ENCODE data around the gene PAGE4.
A peak's percentile ranks its signal among the peaks of the same experiment; 100 is the strongest.

Gene PAGE4

DNA sequence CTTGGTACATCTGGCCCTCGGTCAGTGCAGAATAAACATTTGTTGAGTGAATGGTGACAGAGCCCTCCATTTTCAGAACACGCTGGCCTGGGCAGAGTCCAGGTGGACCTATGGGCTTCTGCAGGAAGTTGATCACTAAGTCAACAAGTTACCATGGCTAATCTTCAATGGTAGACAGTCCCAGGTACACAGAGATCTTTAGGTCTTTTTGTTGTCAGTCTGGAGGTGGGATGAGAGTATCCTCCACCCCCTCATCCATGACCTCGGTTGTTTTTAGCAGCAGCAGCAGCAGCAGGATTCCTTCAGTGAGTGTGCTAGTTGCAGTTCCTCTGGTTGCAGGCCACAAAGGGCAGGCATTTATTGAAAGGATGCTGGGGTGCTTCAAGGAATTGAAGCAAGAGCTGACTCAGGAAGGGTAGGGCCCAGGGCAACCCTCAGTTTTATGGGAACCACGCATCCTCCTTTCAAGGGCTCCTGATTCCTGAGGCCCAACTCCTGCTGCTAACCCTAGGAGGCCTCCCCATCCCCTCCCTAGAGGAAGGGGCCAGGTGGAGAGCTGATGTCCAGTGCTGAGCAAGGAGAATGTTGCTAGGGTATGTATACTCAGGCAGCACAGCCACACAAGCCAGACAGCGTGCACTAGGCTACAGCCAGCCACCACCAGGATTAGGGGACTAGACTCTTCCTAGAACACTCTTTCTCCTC, 48.4 kb downstream of the PAGE4 start:
- no peak for DNase-seq

DNA sequence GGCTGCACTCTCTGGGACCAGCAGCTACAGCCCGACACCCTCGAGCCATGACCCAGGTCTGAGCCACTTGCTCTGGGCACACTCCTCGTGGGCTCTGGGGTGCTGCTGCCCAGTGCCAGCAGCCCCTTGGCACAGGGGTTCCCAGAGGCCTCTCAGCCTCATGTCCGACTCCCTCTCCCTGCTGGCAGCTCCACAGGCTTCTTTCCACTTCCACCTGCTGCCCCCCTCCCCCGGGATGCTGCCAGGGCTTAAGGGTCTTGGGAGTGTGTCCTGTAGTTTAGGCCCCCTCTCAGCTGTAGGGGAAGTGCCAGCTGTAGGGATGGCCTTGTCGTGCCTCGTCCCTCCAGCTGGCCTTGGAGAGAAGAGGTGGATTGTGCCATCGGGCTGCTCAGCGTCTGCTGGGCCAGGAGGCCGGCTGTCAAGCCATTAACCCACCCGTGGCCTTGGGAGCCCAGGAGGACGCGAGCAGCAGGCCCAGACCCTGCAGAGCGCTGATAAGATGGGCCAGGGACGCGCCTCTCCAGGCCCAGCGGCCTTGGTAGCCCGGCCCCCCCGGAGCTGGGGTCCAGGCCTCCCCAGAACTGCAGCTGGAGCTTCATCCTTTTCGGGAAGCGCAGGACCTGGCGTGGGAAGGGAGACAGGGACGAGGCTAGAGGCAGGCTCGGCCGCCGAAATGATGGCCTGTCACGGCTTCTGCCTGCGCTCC, 49.2 kb downstream of the PAGE4 start:
- no peak for DNase-seq

DNA sequence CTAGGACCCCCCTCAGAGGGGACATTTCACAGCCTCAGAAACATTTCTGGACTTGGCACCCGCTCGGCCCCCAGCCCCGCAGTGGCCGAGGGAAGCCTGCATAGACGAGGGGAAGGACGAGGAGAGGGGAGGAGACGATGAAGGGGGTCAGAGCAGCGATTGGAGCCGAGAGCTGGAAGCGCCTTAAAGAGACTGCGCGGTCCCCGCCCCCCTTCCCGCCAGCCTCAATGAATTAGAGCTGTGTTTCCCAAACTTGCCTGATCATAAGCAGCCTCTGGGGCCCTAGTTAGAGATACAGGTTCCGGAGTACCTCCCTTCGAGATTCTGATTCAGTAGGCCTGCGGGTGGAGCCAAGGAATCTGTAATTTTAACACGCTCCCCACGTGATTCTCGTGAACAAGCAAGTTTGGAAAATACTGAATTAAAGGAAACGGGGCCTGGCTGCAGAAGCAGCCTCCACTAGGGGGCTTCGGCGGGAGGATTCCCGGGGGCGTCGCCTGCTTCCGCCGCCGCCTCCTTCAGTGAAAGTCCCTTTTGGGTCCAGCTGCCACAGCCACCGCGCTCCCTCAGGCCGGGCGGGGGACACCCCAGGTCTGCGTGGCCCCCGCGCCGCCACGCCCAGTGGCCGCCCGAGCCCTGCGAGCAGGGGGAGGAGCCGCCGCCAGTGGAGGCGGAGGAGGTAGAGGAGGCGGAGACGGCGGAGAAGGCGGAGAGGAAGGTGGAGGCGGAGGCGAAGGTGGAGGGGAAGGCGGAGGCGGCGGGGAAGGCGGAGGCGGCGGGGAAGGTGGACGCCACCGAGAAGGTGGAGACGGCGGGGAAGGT, 49.9 kb downstream of the PAGE4 start, which contains the start of gene USP27X:
TSS of gene USP27X (plus strand) at position 651 of the 822 bp plus-strand sequence. CDS start 824 bp downstream, outside the sequence.
- peak; percentile 39 to 44 for DNase-seq

DNA sequence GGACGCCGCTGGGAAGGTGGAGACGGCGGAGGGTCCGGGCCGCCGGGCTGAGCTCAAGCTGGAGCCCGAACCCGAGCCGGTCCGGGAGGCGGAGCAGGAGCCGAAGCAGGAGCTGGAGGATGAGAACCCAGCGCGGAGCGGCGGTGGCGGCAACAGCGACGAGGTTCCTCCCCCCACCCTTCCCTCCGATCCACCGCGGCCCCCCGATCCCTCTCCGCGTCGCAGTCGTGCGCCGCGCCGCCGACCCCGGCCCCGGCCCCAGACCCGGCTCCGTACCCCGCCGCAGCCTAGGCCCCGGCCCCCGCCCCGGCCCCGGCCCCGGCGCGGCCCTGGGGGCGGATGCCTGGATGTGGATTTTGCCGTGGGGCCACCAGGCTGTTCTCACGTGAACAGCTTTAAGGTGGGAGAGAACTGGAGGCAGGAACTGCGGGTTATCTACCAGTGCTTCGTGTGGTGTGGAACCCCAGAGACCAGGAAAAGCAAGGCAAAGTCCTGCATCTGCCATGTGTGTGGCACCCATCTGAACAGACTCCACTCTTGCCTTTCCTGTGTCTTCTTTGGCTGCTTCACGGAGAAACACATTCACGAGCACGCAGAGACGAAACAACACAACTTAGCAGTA, 50.7 kb downstream of the PAGE4 start:
- no peak for DNase-seq

DNA sequence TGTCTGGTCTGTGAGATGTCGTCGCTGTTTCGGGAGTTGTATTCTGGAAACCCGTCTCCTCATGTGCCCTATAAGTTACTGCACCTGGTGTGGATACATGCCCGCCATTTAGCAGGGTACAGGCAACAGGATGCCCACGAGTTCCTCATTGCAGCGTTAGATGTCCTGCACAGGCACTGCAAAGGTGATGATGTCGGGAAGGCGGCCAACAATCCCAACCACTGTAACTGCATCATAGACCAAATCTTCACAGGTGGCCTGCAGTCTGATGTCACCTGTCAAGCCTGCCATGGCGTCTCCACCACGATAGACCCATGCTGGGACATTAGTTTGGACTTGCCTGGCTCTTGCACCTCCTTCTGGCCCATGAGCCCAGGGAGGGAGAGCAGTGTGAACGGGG, 51.6 kb downstream of the PAGE4 start:
- DNase-seq: no peak

Data from stimulated activated CD4-positive, alpha-beta T cell treated with anti-CD3 and anti-CD28 coated beads, Interleukin-2, amount 100 ng/mL, for 48 hours (primary cell).